Small intestine (tissue), 7 donors: ENCODE data around the gene FXYD5. TPM values are rescaled to one million over a fixed set of nuclear protein-coding genes. Genes with fewer than 3 reads are reported as not detected.
"Not testable (repeated sequence)": the region's sequence is repeated elsewhere in the genome, so short reads cannot be mapped to it uniquely, and the experiment has no call there.

ENCODE experiments used
- DNase-seq, 2 donors: peaks; one replicate each; pipeline versions ENCODE4 v3.0.0 to v3.0.0-alpha.2; 2013
- FAIRE-seq: peaks from 2 replicates; lab custom pipeline; 2012; peaks lifted over from hg19 to GRCh38; lab: Jason Lieb, UNC
- H3K27ac ChIP-seq, 3 donors: one replicate each; pipeline ENCODE4 v1.5.1; 2013; ENCODE audit warnings: low read length in 2 of 3, mild to moderate bottlenecking in 2 of 3, control low read depth in 1 of 3, inconsistent platforms in 1 of 3, low read depth in 1 of 3, moderate library complexity in 1 of 3
- H3K27me3 ChIP-seq, 3 donors: one replicate each; pipeline ENCODE4 v1.6.1; 2013; ENCODE audit warnings: low read length in 3 of 3, inconsistent platforms in 1 of 3; ENCODE audit not compliant: control insufficient read depth in 3 of 3, insufficient read depth in 3 of 3
- H3K36me3 ChIP-seq, 3 donors: one replicate each; pipeline ENCODE4 v1.6.1; 2013; ENCODE audit warnings: low read length in 3 of 3, inconsistent platforms in 1 of 3, low read depth in 1 of 3, mild to moderate bottlenecking in 1 of 3, moderate library complexity in 1 of 3; ENCODE audit not compliant: control insufficient read depth in 3 of 3, insufficient read depth in 2 of 3
- H3K4me1 ChIP-seq, 3 donors: one replicate each; pipeline ENCODE4 v1.6.1; 2013; ENCODE audit warnings: low read length in 2 of 3, inconsistent platforms in 1 of 3, low read depth in 1 of 3, mild to moderate bottlenecking in 1 of 3, moderate library complexity in 1 of 3; ENCODE audit not compliant: control insufficient read depth in 3 of 3, insufficient read depth in 2 of 3
- H3K4me3 ChIP-seq, 3 donors: one replicate each; pipeline ENCODE4 v1.5.1; 2013; ENCODE audit warnings: low read length in 3 of 3, control low read depth in 1 of 3, inconsistent platforms in 1 of 3, low read depth in 1 of 3, mild to moderate bottlenecking in 1 of 3, moderate library complexity in 1 of 3
- H3K9me3 ChIP-seq, 2 donors: one replicate each; pipeline ENCODE4 v1.6.1; 2013; ENCODE audit warnings: low read depth in 1 of 2, low read length in 1 of 2; ENCODE audit not compliant: control insufficient read depth in 2 of 2, insufficient read depth in 1 of 2
- WGBS, 3 donors: extraction: QIAGEN DNeasy Blood & Tissue Kit; methylation state at CpG; one replicate each; pipeline ENCODE4 v1.1.7; 2013; 5-methylcytosine and 5-hydroxymethylcytosine counted together
- polyA plus RNA-seq, 4 donors: library from polyadenylated mRNA; stranded (reverse) in 3 of 4; unstranded in 1 of 4; fragments of 200-250 nt in 3 of 4; fragments of 120-200 nt in 1 of 4; gene quantifications; one replicate each; pipeline versions ENCODE4 v1.2.1 to v1.2.3, GENCODE V29; 2013
- donor health status: healthy with polysubstance abuse.
- donor health status: control.
- donor health status: control.
- donor health status: Bipolar disorder and iron deficiency.
- donor health status: healthy.

FXYD5 gene
- polyA plus RNA-seq, 4 donors, result 3.4 to 60.5 (median 30.2) TPM

- no peak for DNase-seq
- FAIRE-seq, result no peak
- H3K4me1 ChIP-seq, result peaks cover 0 to 49% (median 4%) of the 10 kb centered on the region in 3 donors
- WGBS, 3 donors, result 80 to 87% (median 84%) methylated on average over 9 of the region's 9 CpGs
- H3K36me3 ChIP-seq, result peaks cover 0 to 1% (median 0%) of the 10 kb centered on the region in 3 donors
- peak overlapping the region in 1 of 3 donors; percentile 17 for H3K27ac ChIP-seq
- H3K27me3 ChIP-seq, result no peaks in the 10 kb centered on the region
- no peak overlapping the region for H3K4me3 ChIP-seq
- no peaks in the 10 kb centered on the region for H3K9me3 ChIP-seq
Measured at GRCh38 chr19:35128398-35129057, 26.0 kb upstream of the FXYD5 start.

GRCh38 chr19:35129724-35130274, 24.7 kb upstream of the FXYD5 start:
- not testable (repeated sequence) for H3K9me3 ChIP-seq, H3K27me3 ChIP-seq, H3K4me3 ChIP-seq, DNase-seq, H3K36me3 ChIP-seq, FAIRE-seq
- Histone ChIP-seq H3K4me1 (peaks cover 0 to 46% (median 0%) of the 10 kb centered on the region in 3 donors), H3K27ac (peak overlapping the region in 1 of 3 donors; percentile 65)
- 44 to 49% (median 48%) methylated on average over 14 of the region's 14 CpGs for WGBS, 3 donors

GRCh38 chr19:35130761-35131720, 23.5 kb upstream of the FXYD5 start:
- no peak for FAIRE-seq
- 70 to 80% (median 77%) methylated on average over 31 of the region's 31 CpGs for WGBS, 3 donors
- Histone ChIP-seq H3K27me3 (no peaks in the 10 kb centered on the region), H3K4me1 (peaks cover 0 to 41% (median 0%) of the 10 kb centered on the region in 3 donors), H3K36me3 (no peaks in the 10 kb centered on the region), H3K9me3 (no peaks in the 10 kb centered on the region), H3K27ac (peak overlapping the region in 1 of 3 donors; percentile 52), H3K4me3 (no peak overlapping the region)
- DNase-seq, result peak in 1 of 2 donors; percentile 76

- Histone ChIP-seq H3K36me3 (no peaks in the 10 kb centered on the region), H3K4me1 (peaks cover 0 to 50% (median 0%) of the 10 kb centered on the region in 3 donors), H3K4me3 (no peak overlapping the region), H3K9me3 (no peaks in the 10 kb centered on the region), H3K27me3 (no peaks in the 10 kb centered on the region), H3K27ac (no peak overlapping the region)
- DNase-seq (no peak), FAIRE-seq (no peak)
Measured at GRCh38 chr19:35132254-35132653, 22.3 kb upstream of the FXYD5 start.

GRCh38 chr19:35133826-35134225, 20.7 kb upstream of the FXYD5 start:
- WGBS, 3 donors, result 62 to 77% (median 73%) methylated on average over 11 of the region's 11 CpGs
- Histone ChIP-seq H3K4me3 (no peak overlapping the region), H3K36me3 (no peaks in the 10 kb centered on the region), H3K9me3 (no peaks in the 10 kb centered on the region), H3K27me3 (no peaks in the 10 kb centered on the region), H3K27ac (no peak overlapping the region), H3K4me1 (peaks cover 0 to 54% (median 0%) of the 10 kb centered on the region in 3 donors)
- DNase-seq (no peak), FAIRE-seq (no peak)

GRCh38 chr19:35134601-35135242, 19.8 kb upstream of the FXYD5 start, which contains the start of gene LGI4:
TSS of gene LGI4 (minus strand) at chr19:35135059. CDS start at chr19:35134680, 379 bp downstream.
- H3K36me3 ChIP-seq, result no peaks in the 10 kb centered on the region
- peaks cover 0 to 2% (median 0%) of the 10 kb centered on the region in 3 donors for H3K27me3 ChIP-seq
- 60 to 82% (median 79%) methylated on average over 10 to 15 of the region's 15 CpGs for WGBS, 3 donors
- DNase-seq (no peak), FAIRE-seq (no peak)
- peaks cover 0 to 54% (median 0%) of the 10 kb centered on the region in 3 donors for H3K4me1 ChIP-seq
- H3K9me3 ChIP-seq, result no peaks in the 10 kb centered on the region
- H3K4me3 ChIP-seq, result no peak within 1 kb of the TSS
- H3K27ac ChIP-seq, result peak within 1 kb of the TSS in 1 of 3 donors; percentile 50

GRCh38 chr19:35135389-35135909, 19.1 kb upstream of the FXYD5 start:
- 0 to 2% (median 1%) methylated on average over 7 of the region's 7 CpGs for WGBS, 3 donors
- no peak overlapping the region for H3K4me3 ChIP-seq
- peak overlapping the region in 1 of 3 donors; percentile 50 for H3K27ac ChIP-seq
- peaks cover 0 to 9% (median 0%) of the 10 kb centered on the region in 3 donors for H3K27me3 ChIP-seq
- peak; percentile 51 to 91 for DNase-seq
- no peak for FAIRE-seq
- H3K9me3 ChIP-seq, result no peaks in the 10 kb centered on the region
- H3K36me3 ChIP-seq, result no peaks in the 10 kb centered on the region
- peaks cover 0 to 55% (median 0%) of the 10 kb centered on the region in 3 donors for H3K4me1 ChIP-seq
